Neutrophil (primary cell): ENCODE results near the gene BMP8A.

Experiments
- H3K27ac ChIP-seq: fragments of 200-600 bp; sonication (generic); 2 replicates; pipeline ENCODE4 v1.5.1; 2016; ENCODE audit warnings: mild to moderate bottlenecking, moderate library complexity
- H3K27me3 ChIP-seq: fragments of 200-600 bp; sonication (generic); 2 replicates; pipeline ENCODE4 v1.6.0; 2016; ENCODE audit warnings: mild to moderate bottlenecking
- H3K36me3 ChIP-seq: fragments of 200-600 bp; sonication (generic); 2 replicates; pipeline ENCODE4 v1.5.1; 2017
- H3K4me1 ChIP-seq, 2 experiments: fragments of 200-600 bp in 1 of 2; sonication (generic) in 1 of 2; 1 replicate in 1 of 2; 2 replicates in 1 of 2; pipeline versions ENCODE4 v1.5.1 to v1.6.1; 2013 to 2016; ENCODE audit warnings: low read depth in 1 of 2, low read length in 1 of 2, mild to moderate bottlenecking in 1 of 2, moderate library complexity in 1 of 2; ENCODE audit not compliant: control insufficient read depth in 1 of 2, insufficient read depth in 1 of 2
- H3K4me3 ChIP-seq, 2 experiments: fragments of 200-600 bp in 1 of 2; sonication (generic) in 1 of 2; 1 replicate in 1 of 2; 2 replicates in 1 of 2; pipeline ENCODE4 v1.5.1; 2013 to 2016; ENCODE audit warnings: low read depth in 1 of 2, low read length in 1 of 2, mild to moderate bottlenecking in 1 of 2, moderate library complexity in 1 of 2
- H3K9me3 ChIP-seq: fragments of 200-600 bp; sonication (generic); 2 replicates; pipeline ENCODE4 v1.5.1; 2016
- TF ChIP-seq, protein P1 (sequence below): fragments of 200-600 bp; sonication (generic); IDR thresholded peaks from 2 replicates; pipeline ENCODE4 v1.5.1; 2016; ENCODE audit warnings: antibody characterized with exemption

The BMP8A gene

DNA sequence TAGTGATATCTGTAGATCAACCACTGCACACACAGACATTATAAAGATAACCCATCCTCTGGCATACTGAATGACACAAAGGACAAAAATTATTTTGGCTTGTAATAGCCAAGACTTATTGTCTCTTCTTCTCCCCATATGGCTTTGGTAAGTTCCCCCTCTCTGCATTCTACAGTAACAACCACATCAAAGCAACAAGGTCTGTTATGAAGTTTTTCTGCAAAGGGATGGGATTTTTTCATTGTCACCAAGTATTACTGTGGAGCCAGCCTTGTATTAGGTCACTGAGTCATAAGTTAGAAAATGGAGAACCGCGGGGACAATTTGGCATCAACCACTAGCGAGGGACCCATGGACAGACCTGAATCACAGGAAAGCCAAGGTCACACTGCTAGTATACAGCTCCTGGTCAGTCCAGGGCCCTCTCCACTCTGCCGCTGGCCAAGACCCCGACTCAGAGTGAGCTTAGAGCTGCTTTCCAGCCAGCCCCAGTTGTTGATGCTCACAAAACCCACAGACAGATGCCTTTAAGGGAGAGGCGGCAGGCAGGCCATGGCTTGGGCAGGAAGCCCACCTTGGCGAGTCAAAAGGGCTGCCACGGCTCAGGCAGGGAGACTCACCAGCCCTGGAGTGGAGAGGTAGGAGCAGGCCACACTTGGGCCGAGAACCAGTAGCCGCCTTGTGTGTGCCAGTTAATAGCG is 79.2 kb downstream of the BMP8A start:
- no peaks in the 10 kb centered on the region for H3K9me3 ChIP-seq
- TF ChIP-seq, protein P1, sequence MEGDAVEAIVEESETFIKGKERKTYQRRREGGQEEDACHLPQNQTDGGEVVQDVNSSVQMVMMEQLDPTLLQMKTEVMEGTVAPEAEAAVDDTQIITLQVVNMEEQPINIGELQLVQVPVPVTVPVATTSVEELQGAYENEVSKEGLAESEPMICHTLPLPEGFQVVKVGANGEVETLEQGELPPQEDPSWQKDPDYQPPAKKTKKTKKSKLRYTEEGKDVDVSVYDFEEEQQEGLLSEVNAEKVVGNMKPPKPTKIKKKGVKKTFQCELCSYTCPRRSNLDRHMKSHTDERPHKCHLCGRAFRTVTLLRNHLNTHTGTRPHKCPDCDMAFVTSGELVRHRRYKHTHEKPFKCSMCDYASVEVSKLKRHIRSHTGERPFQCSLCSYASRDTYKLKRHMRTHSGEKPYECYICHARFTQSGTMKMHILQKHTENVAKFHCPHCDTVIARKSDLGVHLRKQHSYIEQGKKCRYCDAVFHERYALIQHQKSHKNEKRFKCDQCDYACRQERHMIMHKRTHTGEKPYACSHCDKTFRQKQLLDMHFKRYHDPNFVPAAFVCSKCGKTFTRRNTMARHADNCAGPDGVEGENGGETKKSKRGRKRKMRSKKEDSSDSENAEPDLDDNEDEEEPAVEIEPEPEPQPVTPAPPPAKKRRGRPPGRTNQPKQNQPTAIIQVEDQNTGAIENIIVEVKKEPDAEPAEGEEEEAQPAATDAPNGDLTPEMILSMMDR, result no peak
- peaks cover 67% of the 10 kb centered on the region for H3K36me3 ChIP-seq
- H3K4me3 ChIP-seq, result no peak overlapping the region
- peaks cover 14 to 17% of the 10 kb centered on the region in 2 experiments for H3K4me1 ChIP-seq
- peaks cover 4% of the 10 kb centered on the region for H3K27me3 ChIP-seq
- H3K27ac ChIP-seq, result no peak overlapping the region

GRCh38 chr1:39571178-39571483 is 79.7 kb downstream of the BMP8A start:
- no peak overlapping the region for H3K27ac ChIP-seq
- peaks cover 62% of the 10 kb centered on the region for H3K36me3 ChIP-seq
- H3K9me3 ChIP-seq, result no peaks in the 10 kb centered on the region
- peaks cover 8% of the 10 kb centered on the region for H3K27me3 ChIP-seq
- TF ChIP-seq, protein P1, result no peak
- H3K4me1 ChIP-seq, result peaks cover 17 to 18% of the 10 kb centered on the region in 2 experiments
- no peak overlapping the region for H3K4me3 ChIP-seq

DNA sequence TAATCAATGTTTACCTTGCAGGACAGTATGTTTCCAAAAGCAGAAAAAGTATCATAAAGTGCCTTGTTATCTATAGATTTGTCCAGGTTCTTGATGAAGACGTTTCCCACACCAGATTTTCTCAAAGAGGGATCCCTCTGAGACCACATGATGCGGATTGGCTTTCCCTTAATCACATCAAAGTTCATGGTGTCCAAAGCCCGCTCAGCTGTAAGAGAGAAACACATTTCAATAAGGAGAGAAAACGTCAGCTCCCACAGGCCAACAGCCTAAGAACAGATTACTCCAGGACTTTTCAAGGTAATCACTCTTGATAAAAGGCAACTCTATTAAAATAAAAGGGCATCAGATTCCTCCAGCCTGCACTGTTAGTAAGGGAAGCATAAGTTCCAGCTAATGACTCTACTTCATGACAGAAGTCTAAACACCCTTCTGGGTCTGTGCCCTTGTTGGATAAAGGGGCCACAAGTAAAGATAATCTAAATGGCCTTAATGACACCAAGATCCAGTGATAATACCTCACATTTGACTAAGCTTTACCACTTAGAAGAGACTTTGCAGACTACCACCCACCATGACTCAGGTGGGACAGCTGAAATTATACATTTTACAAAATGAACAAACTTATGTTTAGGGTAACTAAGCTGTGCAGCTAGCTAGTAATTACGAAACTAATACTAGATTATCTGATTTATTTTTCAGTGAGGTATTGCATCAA is 81.1 kb downstream of the BMP8A start:
- Histone ChIP-seq H3K4me3 (no peak overlapping the region), H3K36me3 (peaks cover 48% of the 10 kb centered on the region)

GRCh38 chr1:39573097-39573465 is 81.6 kb downstream of the BMP8A start:
- H3K4me3 ChIP-seq, result no peak overlapping the region
- H3K27me3 ChIP-seq, result peaks cover 8% of the 10 kb centered on the region
- peaks cover 43% of the 10 kb centered on the region for H3K36me3 ChIP-seq
- TF ChIP-seq, protein P1, result no peak
- peaks cover 18 to 22% of the 10 kb centered on the region in 2 experiments for H3K4me1 ChIP-seq
- H3K27ac ChIP-seq, result no peak overlapping the region
- H3K9me3 ChIP-seq, result no peaks in the 10 kb centered on the region

More for the DNA sequence above, 81.1 kb downstream of the BMP8A start:
- Histone ChIP-seq H3K27me3 (peaks cover 8% of the 10 kb centered on the region), H3K27ac (no peak overlapping the region), H3K4me1 (peaks cover 18 to 22% of the 10 kb centered on the region in 2 experiments), H3K9me3 (no peaks in the 10 kb centered on the region)
- TF ChIP-seq, protein P1, result no peak

GRCh38 chr1:39573736-39574624 is 82.5 kb downstream of the BMP8A start:
- TF ChIP-seq, protein P1, result no peak
- Histone ChIP-seq H3K4me1 (peaks cover 18 to 22% of the 10 kb centered on the region in 2 experiments), H3K27me3 (peaks cover 8% of the 10 kb centered on the region), H3K36me3 (peaks cover 34% of the 10 kb centered on the region), H3K4me3 (no peak overlapping the region), H3K27ac (no peak overlapping the region), H3K9me3 (no peaks in the 10 kb centered on the region)
